Cardiac muscle cell (in vitro differentiated cells and primary cell): ENCODE data around the gene MYADM. TPM values are rescaled to one million over a fixed set of nuclear protein-coding genes. Genes with fewer than 3 reads are reported as not detected.
A peak's percentile ranks its signal among the peaks of the same experiment; 100 is the strongest.

Experiments
- DNase-seq, 2 donors: peaks; one replicate each; pipeline versions ENCODE4 v3.0.0 to v3.0.0-alpha.2; 2010 to 2017; ENCODE audit warnings: low read depth in 1 of 2, low spot score in 1 of 2
- H3K27ac ChIP-seq: fragments of 200-600 bp; sonication (generic); 2 replicates; pipeline ENCODE4 v1.5.1; 2016
- H3K27me3 ChIP-seq: fragments of 200-600 bp; sonication (generic); 2 replicates; pipeline ENCODE4 v1.6.0; 2016; ENCODE audit warnings: control low read depth
- H3K36me3 ChIP-seq: fragments of 200-600 bp; sonication (generic); 2 replicates; pipeline ENCODE4 v1.5.1; 2016; ENCODE audit warnings: control low read depth
- H3K4me1 ChIP-seq: fragments of 200-600 bp; sonication (generic); 2 replicates; pipeline ENCODE4 v1.8.1; 2017; ENCODE audit warnings: low read depth, mild to moderate bottlenecking, mixed run types
- H3K4me3 ChIP-seq: fragments of 200-600 bp; sonication (generic); 2 replicates; pipeline ENCODE4 v1.5.1; 2016; ENCODE audit warnings: mild to moderate bottlenecking
- H3K9me3 ChIP-seq: fragments of 200-600 bp; sonication (generic); 2 replicates; pipeline ENCODE4 v1.5.1; 2017; ENCODE audit warnings: low read depth, mild to moderate bottlenecking, control low read depth
- polyA plus RNA-seq: library from polyadenylated mRNA; unstranded; fragments of >200 nt; fragmentation: Nextera tagmentation; extraction: Ambion mirVana; gene quantifications from 2 replicates; pipeline ENCODE4 v1.2.1, GENCODE V29; 2016
- total RNA-seq: library from RNA; depleted of rRNA; stranded (reverse); fragments of >200 nt; gene quantifications from 2 replicates; pipeline ENCODE4 v1.2.3, GENCODE V29; 2016
- TF ChIP-seq, protein P1 (sequence below): IDR thresholded peaks from 2 replicates; pipeline ENCODE4 v1.5.1; 2012; ENCODE audit warnings: low read depth, mild to moderate bottlenecking, low read length

MYADM gene, protein sequence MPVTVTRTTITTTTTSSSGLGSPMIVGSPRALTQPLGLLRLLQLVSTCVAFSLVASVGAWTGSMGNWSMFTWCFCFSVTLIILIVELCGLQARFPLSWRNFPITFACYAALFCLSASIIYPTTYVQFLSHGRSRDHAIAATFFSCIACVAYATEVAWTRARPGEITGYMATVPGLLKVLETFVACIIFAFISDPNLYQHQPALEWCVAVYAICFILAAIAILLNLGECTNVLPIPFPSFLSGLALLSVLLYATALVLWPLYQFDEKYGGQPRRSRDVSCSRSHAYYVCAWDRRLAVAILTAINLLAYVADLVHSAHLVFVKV
- 115 and 150 TPM in 2 replicates for total RNA-seq
- 166 and 183 TPM in 2 replicates for polyA plus RNA-seq

- Histone ChIP-seq H3K27me3 (no peaks in the 10 kb centered on the region), H3K4me3 (peak within 1 kb of the TSS; percentile 70), H3K27ac (peak within 1 kb of the TSS; percentile 100), H3K4me1 (no peaks in the 10 kb centered on the region), H3K9me3 (no peaks in the 10 kb centered on the region), H3K36me3 (no peaks in the 10 kb centered on the region)
- TF ChIP-seq, protein P1, sequence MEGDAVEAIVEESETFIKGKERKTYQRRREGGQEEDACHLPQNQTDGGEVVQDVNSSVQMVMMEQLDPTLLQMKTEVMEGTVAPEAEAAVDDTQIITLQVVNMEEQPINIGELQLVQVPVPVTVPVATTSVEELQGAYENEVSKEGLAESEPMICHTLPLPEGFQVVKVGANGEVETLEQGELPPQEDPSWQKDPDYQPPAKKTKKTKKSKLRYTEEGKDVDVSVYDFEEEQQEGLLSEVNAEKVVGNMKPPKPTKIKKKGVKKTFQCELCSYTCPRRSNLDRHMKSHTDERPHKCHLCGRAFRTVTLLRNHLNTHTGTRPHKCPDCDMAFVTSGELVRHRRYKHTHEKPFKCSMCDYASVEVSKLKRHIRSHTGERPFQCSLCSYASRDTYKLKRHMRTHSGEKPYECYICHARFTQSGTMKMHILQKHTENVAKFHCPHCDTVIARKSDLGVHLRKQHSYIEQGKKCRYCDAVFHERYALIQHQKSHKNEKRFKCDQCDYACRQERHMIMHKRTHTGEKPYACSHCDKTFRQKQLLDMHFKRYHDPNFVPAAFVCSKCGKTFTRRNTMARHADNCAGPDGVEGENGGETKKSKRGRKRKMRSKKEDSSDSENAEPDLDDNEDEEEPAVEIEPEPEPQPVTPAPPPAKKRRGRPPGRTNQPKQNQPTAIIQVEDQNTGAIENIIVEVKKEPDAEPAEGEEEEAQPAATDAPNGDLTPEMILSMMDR: no peak
- DNase-seq: peak; percentile 99
These were observed at the start of gene MYADM for GRCh38 chr19:53867225-53868090. Gene MYADM (plus strand): TSS chr19:53867883. CDS start chr19:53873530, 5,647 bp downstream.

DNA sequence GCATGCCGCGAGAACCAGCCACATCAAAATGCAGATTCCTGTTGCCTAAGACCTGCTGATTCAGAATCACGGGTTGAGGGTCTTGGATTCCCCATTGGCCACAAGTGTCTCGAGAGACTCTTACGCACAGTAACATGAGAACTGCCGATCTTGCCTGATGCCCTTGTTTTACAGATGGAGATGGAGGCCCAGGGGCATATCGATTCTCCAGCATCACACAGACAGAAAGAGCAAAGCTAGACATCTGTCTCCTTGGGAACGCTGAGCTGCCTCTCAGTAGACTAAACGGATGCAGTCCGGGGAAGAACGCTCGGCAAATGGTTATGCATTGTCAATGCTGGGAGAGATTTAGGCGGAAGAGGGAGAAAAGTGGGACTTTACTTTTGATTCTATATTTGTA lies 48.9 kb upstream of the MYADM start:
- no peak overlapping the region for H3K4me3 ChIP-seq
- no peak overlapping the region for H3K27ac ChIP-seq
- DNase-seq: no peak

GRCh38 chr19:53819861-53820260 lies 47.8 kb upstream of the MYADM start:
- H3K4me3 ChIP-seq: no peak overlapping the region
- TF ChIP-seq, protein P1: no peak
- no peaks in the 10 kb centered on the region for H3K36me3 ChIP-seq
- no peaks in the 10 kb centered on the region for H3K4me1 ChIP-seq
- no peak overlapping the region for H3K27ac ChIP-seq
- H3K9me3 ChIP-seq: no peaks in the 10 kb centered on the region
- no peak for DNase-seq
- no peaks in the 10 kb centered on the region for H3K27me3 ChIP-seq

More for the DNA sequence above, 48.9 kb upstream of the MYADM start:
- Histone ChIP-seq H3K9me3 (no peaks in the 10 kb centered on the region), H3K4me1 (no peaks in the 10 kb centered on the region), H3K27me3 (no peaks in the 10 kb centered on the region), H3K36me3 (no peaks in the 10 kb centered on the region)
- TF ChIP-seq, protein P1: no peak

DNA sequence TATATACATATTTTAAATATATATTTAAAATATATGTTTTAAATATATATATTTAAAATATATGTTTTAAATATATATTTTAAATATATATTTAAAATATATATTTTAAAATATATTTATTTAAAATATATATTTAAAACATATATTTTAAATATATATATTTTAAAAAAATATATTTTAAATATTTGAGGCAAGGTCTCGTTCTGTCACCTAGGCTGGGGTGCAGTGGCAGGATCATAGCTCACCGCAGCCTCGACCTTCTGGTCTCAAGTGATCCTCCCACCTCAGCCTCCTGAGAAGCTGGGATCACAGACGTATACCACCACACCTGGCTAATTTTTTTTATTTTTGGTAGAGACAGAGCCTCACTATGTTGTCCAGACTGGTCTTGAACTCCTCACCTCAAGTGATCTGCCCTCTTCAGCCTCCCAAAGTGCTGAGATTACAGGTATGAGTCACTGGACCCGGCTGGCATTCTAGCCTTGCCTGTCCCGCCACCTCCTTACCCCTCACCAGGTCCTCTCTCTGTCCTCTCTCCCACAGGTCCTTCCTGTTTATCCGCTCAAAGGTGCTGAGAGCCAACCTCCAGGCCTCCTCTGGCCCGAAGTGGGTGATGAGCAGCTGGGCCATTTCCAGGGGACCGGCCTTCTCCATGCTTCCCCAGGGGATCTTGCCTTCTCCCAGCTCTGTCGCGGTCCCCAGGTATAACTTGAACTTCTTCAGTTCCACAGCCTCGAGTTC lies 44.1 kb upstream of the MYADM start:
- Histone ChIP-seq H3K4me1 (no peaks in the 10 kb centered on the region), H3K9me3 (no peaks in the 10 kb centered on the region), H3K4me3 (no peak overlapping the region), H3K36me3 (no peaks in the 10 kb centered on the region), H3K27me3 (no peaks in the 10 kb centered on the region), H3K27ac (no peak overlapping the region)
- no peak for DNase-seq
- TF ChIP-seq, protein P1: no peak

GRCh38 chr19:53824134-53824611 lies 43.5 kb upstream of the MYADM start, which contains the start of gene NLRP12:
Gene NLRP12 (minus strand): TSS chr19:53824314. CDS start chr19:53824174, 140 bp downstream.
- Histone ChIP-seq H3K36me3 (no peaks in the 10 kb centered on the region), H3K27ac (no peak within 1 kb of the TSS), H3K4me3 (no peak within 1 kb of the TSS), H3K9me3 (no peaks in the 10 kb centered on the region), H3K27me3 (no peaks in the 10 kb centered on the region), H3K4me1 (no peaks in the 10 kb centered on the region)
- peak in 1 of 2 donors; percentile 17 for DNase-seq
- TF ChIP-seq, protein P1: no peak
